GM13977 (cell line): ENCODE measurements around the gene EPB41L2.

ENCODE experiments used
- DNase-seq: peaks from one replicate; pipeline ENCODE4 v3.0.0; 2012; ENCODE audit warnings: low spot score
- in situ Hi-C: fragments of 300-500 bp; cut with MboI; formaldehyde crosslinking; loops from one replicate; pipeline ENCODE4 v1.12.0; 2022; ENCODE audit warnings: low sequenced_read_pairs, low pct_unique_long_range_greater_than_20kb, mixed read lengths, inconsistent platforms; ENCODE audit not compliant: unreplicated experiment
- TF ChIP-seq, protein P1 (sequence below): IDR thresholded peaks from 2 replicates; pipeline ENCODE4 v1.5.1; 2012; ENCODE audit warnings: mild to moderate bottlenecking, control low read depth; ENCODE audit not compliant: insufficient read depth; ENCODE audit errors: extremely low read depth, missing control alignments

The EPB41L2 gene

GRCh38 chr6:131003488-131004386 lies 59.3 kb downstream of the EPB41L2 start:
- TF ChIP-seq, protein P1, sequence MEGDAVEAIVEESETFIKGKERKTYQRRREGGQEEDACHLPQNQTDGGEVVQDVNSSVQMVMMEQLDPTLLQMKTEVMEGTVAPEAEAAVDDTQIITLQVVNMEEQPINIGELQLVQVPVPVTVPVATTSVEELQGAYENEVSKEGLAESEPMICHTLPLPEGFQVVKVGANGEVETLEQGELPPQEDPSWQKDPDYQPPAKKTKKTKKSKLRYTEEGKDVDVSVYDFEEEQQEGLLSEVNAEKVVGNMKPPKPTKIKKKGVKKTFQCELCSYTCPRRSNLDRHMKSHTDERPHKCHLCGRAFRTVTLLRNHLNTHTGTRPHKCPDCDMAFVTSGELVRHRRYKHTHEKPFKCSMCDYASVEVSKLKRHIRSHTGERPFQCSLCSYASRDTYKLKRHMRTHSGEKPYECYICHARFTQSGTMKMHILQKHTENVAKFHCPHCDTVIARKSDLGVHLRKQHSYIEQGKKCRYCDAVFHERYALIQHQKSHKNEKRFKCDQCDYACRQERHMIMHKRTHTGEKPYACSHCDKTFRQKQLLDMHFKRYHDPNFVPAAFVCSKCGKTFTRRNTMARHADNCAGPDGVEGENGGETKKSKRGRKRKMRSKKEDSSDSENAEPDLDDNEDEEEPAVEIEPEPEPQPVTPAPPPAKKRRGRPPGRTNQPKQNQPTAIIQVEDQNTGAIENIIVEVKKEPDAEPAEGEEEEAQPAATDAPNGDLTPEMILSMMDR = no peak

DNA sequence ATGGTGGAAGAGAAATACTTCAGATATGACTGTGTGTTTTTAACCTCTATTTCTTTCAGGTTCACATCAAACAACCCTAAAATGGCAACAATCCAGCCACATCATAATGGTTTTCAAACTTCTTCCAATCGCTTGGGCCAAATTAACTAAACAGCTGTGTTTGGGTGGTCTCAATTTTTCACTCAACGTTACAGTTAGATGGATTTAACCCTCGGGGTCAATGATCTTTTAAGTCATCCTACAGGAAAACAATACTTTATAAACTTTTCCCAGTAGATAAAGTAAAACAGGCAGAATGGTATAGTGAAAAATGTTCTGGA lies 60.4 kb downstream of the EPB41L2 start:
- DNase-seq = no peak
- in situ Hi-C loops = no loop called here
- TF ChIP-seq, protein P1 = no peak

More at GRCh38 chr6:131003488-131004386, 59.3 kb downstream of the EPB41L2 start:
- DNase-seq = no peak
- in situ Hi-C loops = no loop called here

- in situ Hi-C loops = no loop called here
- no peak for DNase-seq
- TF ChIP-seq, protein P1 = no peak
Observed at GRCh38 chr6:131001945-131002660, 60.9 kb downstream of the EPB41L2 start.

- TF ChIP-seq, protein P1 = no peak
- no peak for DNase-seq
- in situ Hi-C loops = no loop called here
Observed at GRCh38 chr6:131001111-131001736, 61.8 kb downstream of the EPB41L2 start.

DNA sequence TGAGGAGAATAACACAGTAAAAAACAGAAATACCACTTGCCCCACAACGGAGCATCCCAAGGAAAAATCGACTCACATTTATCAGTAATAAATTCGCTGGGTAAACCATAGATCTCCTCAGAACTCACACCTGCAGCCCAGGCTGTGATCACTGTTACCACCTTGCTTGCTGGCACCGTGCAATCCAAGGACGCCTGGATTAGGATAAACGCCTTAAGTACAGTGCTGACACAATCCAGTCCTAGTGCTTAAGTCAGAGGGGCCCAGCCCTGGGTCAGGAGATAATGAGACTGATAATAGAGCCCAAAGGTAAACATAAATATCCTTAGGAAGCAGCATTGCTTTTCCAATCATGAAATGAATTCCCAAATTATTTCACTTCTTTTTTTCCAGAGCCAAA lies 62.5 kb downstream of the EPB41L2 start:
- in situ Hi-C loops = no loop called here
- DNase-seq = no peak
- TF ChIP-seq, protein P1 = no peak

GRCh38 chr6:130997061-130997753 lies 65.8 kb downstream of the EPB41L2 start:
- no peak for DNase-seq
- in situ Hi-C loops = no loop called here

More at GRCh38 chr6:130997061-130997753, 65.8 kb downstream of the EPB41L2 start:
- TF ChIP-seq, protein P1 = no peak
